ENCODE results near the gene POU6F2. TPM values are rescaled to one million over a fixed set of nuclear protein-coding genes. Genes with fewer than 3 reads are reported as not detected.
"Not testable (repeated sequence)": the region's sequence is repeated elsewhere in the genome, so short reads cannot be mapped to it uniquely, and the experiment has no call there.

POU6F2 gene
- total RNA-seq, 1 donor from 2014 or later: not detected

- DNase-seq: no peak
These were observed 334.7 kb downstream of the POU6F2 start for GRCh38 chr7:39312254-39312989.

- no peak for DNase-seq
These were observed 335.7 kb downstream of the POU6F2 start for GRCh38 chr7:39313376-39313775.

- DNase-seq: no peak
These were observed 336.3 kb downstream of the POU6F2 start for GRCh38 chr7:39313974-39314373.

GRCh38 chr7:39317107-39317506 lies 339.4 kb downstream of the POU6F2 start:
- DNase-seq: no peak

- DNase-seq: no peak
These were observed 340.2 kb downstream of the POU6F2 start for GRCh38 chr7:39317896-39318295.

- DNase-seq: no peak
These were observed 343.5 kb downstream of the POU6F2 start for GRCh38 chr7:39321245-39321644.

GRCh38 chr7:39321909-39322498 lies 344.3 kb downstream of the POU6F2 start:
- no peak for DNase-seq

- no peak for DNase-seq
These were observed 346.5 kb downstream of the POU6F2 start for GRCh38 chr7:39324139-39324760.

GRCh38 chr7:39331607-39332006 lies 353.9 kb downstream of the POU6F2 start:
- not testable (repeated sequence) for DNase-seq

- DNase-seq: no peak
These were observed 354.4 kb downstream of the POU6F2 start for GRCh38 chr7:39332142-39332541.

- no peak for DNase-seq
These were observed 356.0 kb downstream of the POU6F2 start for GRCh38 chr7:39333701-39334100.

GRCh38 chr7:39336442-39336841 lies 358.7 kb downstream of the POU6F2 start:
- DNase-seq: no peak

GRCh38 chr7:39338716-39339115 lies 361.0 kb downstream of the POU6F2 start:
- no peak for DNase-seq

GRCh38 chr7:39339591-39339990 lies 361.9 kb downstream of the POU6F2 start:
- DNase-seq: no peak

- DNase-seq: no peak
These were observed 363.4 kb downstream of the POU6F2 start for GRCh38 chr7:39341083-39341482.

GRCh38 chr7:39342763-39343162 lies 365.1 kb downstream of the POU6F2 start:
- DNase-seq: no peak

GRCh38 chr7:39349452-39350123 lies 371.9 kb downstream of the POU6F2 start:
- DNase-seq: no peak

- peak; percentile 21 for DNase-seq
These were observed 376.1 kb downstream of the POU6F2 start for GRCh38 chr7:39353615-39354376.

GRCh38 chr7:39355664-39356063 lies 378.0 kb downstream of the POU6F2 start:
- no peak for DNase-seq

GRCh38 chr7:39356172-39356925 lies 378.6 kb downstream of the POU6F2 start:
- DNase-seq: no peak

GRCh38 chr7:39357648-39358047 lies 379.9 kb downstream of the POU6F2 start:
- DNase-seq: peak; percentile 3

- no peak for DNase-seq
These were observed 382.3 kb downstream of the POU6F2 start for GRCh38 chr7:39360038-39360437.
